ENCODE measurements around the gene PIP5K1C.
"Not testable (repeated sequence)": the region's sequence is repeated elsewhere in the genome, so short reads cannot be mapped to it uniquely, and the experiment has no call there.

PIP5K1C gene

GRCh38 chr19:3643674-3644313 is 56.5 kb downstream of the PIP5K1C start:
- no peak for DNase-seq

- DNase-seq: no peak
Observed at GRCh38 chr19:3642987-3643673, 57.1 kb downstream of the PIP5K1C start.

GRCh38 chr19:3642296-3642695 is 58.0 kb downstream of the PIP5K1C start:
- DNase-seq: no peak

- no peak for DNase-seq
Observed at GRCh38 chr19:3641515-3642269, 58.6 kb downstream of the PIP5K1C start.

GRCh38 chr19:3639479-3639878 is 60.8 kb downstream of the PIP5K1C start:
- DNase-seq: no peak

- no peak for DNase-seq
Observed at GRCh38 chr19:3638208-3639193, 61.8 kb downstream of the PIP5K1C start.

- DNase-seq: no peak
Observed at GRCh38 chr19:3637621-3638020, 62.6 kb downstream of the PIP5K1C start.

- no peak for DNase-seq
Observed at GRCh38 chr19:3636962-3637361, 63.3 kb downstream of the PIP5K1C start.

- no peak for DNase-seq
Observed at GRCh38 chr19:3636506-3636905, 63.8 kb downstream of the PIP5K1C start.

GRCh38 chr19:3634496-3635045 is 65.7 kb downstream of the PIP5K1C start:
- no peak for DNase-seq

- DNase-seq: no peak
Observed at GRCh38 chr19:3633559-3633988, 66.7 kb downstream of the PIP5K1C start.

- DNase-seq: no peak
Observed at GRCh38 chr19:3632739-3633558, 67.3 kb downstream of the PIP5K1C start.

GRCh38 chr19:3632098-3632497 is 68.2 kb downstream of the PIP5K1C start:
- no peak for DNase-seq

- no peak for DNase-seq
Observed at GRCh38 chr19:3631053-3631861, 69.0 kb downstream of the PIP5K1C start.

GRCh38 chr19:3628766-3629165 is 71.5 kb downstream of the PIP5K1C start:
- not testable (repeated sequence) for DNase-seq

GRCh38 chr19:3627351-3627723 is 72.9 kb downstream of the PIP5K1C start:
- DNase-seq: no peak

GRCh38 chr19:3626473-3627350 is 73.6 kb downstream of the PIP5K1C start, which contains the start of gene CACTIN:
Gene CACTIN (minus strand): TSS chr19:3626790. CDS start chr19:3626762, 28 bp downstream.
- DNase-seq: peak; percentile 99

GRCh38 chr19:3625996-3626472 is 74.2 kb downstream of the PIP5K1C start:
- DNase-seq: no peak

GRCh38 chr19:3623716-3624115 is 76.6 kb downstream of the PIP5K1C start:
- DNase-seq: no peak

All from MV-4-11 (cell line).